GM18873 (cell line): ENCODE data around the gene ITPA.
"Not testable (repeated sequence)": the region's sequence is repeated elsewhere in the genome, so short reads cannot be mapped to it uniquely, and the experiment has no call there.

ENCODE experiments used
- ATAC-seq: cut with Tn5 transposase; IDR thresholded peaks from one replicate; pipeline ENCODE4 v1.9.1; 2021; ENCODE audit warnings: mild to moderate bottlenecking, moderate library complexity, moderate number of reproducible peaks; ENCODE audit not compliant: unreplicated experiment, low FRiP score

ITPA gene

GRCh38 chr20:3195590-3196237 lies 13.6 kb upstream of the ITPA start:
- ATAC-seq: no peak

GRCh38 chr20:3199206-3199605 lies 10.1 kb upstream of the ITPA start:
- ATAC-seq: no peak

- no peak for ATAC-seq
Observed at GRCh38 chr20:3199976-3200755, 9.1 kb upstream of the ITPA start.

- no peak for ATAC-seq
Observed at GRCh38 chr20:3202965-3203314, 6.4 kb upstream of the ITPA start.

- no peak for ATAC-seq
Observed at GRCh38 chr20:3203315-3204123, 5.8 kb upstream of the ITPA start.

- peak; percentile 66 for ATAC-seq
Observed at GRCh38 chr20:3204124-3204794, 5.0 kb upstream of the ITPA start, which contains the start of gene DDRGK1. Gene DDRGK1 (minus strand): TSS chr20:3204682. CDS start chr20:3204627, 55 bp downstream.

- no peak for ATAC-seq
Observed at GRCh38 chr20:3208786-3209256, 477 bp upstream of the ITPA start.

- ATAC-seq: no peak
Observed at GRCh38 chr20:3209946-3210317, 634 bp downstream of the ITPA start.

GRCh38 chr20:3210346-3210745 lies 1.0 kb downstream of the ITPA start:
- ATAC-seq: no peak

- ATAC-seq: no peak
Observed at GRCh38 chr20:3213226-3213625, 3.9 kb downstream of the ITPA start.

GRCh38 chr20:3215359-3215917 lies 6.1 kb downstream of the ITPA start:
- ATAC-seq: not testable (repeated sequence)

- ATAC-seq: no peak
Observed at GRCh38 chr20:3218307-3218988, 9.2 kb downstream of the ITPA start.

- ATAC-seq: no peak
Observed at GRCh38 chr20:3221398-3222226, 12.3 kb downstream of the ITPA start.

- no peak for ATAC-seq
Observed at GRCh38 chr20:3222635-3223600, 13.6 kb downstream of the ITPA start.

- no peak for ATAC-seq
Observed at GRCh38 chr20:3223651-3223993, 14.3 kb downstream of the ITPA start.

- ATAC-seq: no peak
Observed at GRCh38 chr20:3223994-3224680, 14.8 kb downstream of the ITPA start.

- no peak for ATAC-seq
Observed at GRCh38 chr20:3224681-3225421, 15.6 kb downstream of the ITPA start.
